PFSK-1 (cell line): ENCODE data around the gene IRX5.

Source experiments
- POLR2AphosphoS5 ChIP-seq: IDR thresholded peaks from 2 replicates; pipeline ENCODE4 v1.6.1; 2012; ENCODE audit warnings: low read depth, mild to moderate bottlenecking, control low read depth, low read length, moderate library complexity
- SIN3A ChIP-seq: IDR thresholded peaks from 2 replicates; pipeline ENCODE4 v1.6.1; 2012; ENCODE audit warnings: mild to moderate bottlenecking, low read length, moderate library complexity, borderline replicate concordance; ENCODE audit not compliant: insufficient read depth

GRCh38 chr16:54933281-54934011 is 2.8 kb downstream of the IRX5 start:
- TF ChIP-seq POLR2AphosphoS5 (no peak), SIN3A (no peak)
